ENCODE results near the gene NAA25. TPM values are rescaled to one million over a fixed set of nuclear protein-coding genes. Genes with fewer than 3 reads are reported as not detected.

The NAA25 gene
- total RNA-seq (10 to 100 TPM; 28.2 to 31.8 TPM), polyA plus RNA-seq (ENCODE audit: insufficient read depth, low read depth, low replicate concordance) (15.2 TPM)
- long read RNA-seq, donor 1, partial matches to known transcripts, result 0 of 1 reads
- long read RNA-seq, donor 1, other reads (novel, unspliced or antisense), result 0 of 1 reads
- long read RNA-seq, donor 2, partial matches to known transcripts, result 0 of 1 reads
- long read RNA-seq, donor 2, other reads (novel, unspliced or antisense), result 0 of 1 reads

DNA sequence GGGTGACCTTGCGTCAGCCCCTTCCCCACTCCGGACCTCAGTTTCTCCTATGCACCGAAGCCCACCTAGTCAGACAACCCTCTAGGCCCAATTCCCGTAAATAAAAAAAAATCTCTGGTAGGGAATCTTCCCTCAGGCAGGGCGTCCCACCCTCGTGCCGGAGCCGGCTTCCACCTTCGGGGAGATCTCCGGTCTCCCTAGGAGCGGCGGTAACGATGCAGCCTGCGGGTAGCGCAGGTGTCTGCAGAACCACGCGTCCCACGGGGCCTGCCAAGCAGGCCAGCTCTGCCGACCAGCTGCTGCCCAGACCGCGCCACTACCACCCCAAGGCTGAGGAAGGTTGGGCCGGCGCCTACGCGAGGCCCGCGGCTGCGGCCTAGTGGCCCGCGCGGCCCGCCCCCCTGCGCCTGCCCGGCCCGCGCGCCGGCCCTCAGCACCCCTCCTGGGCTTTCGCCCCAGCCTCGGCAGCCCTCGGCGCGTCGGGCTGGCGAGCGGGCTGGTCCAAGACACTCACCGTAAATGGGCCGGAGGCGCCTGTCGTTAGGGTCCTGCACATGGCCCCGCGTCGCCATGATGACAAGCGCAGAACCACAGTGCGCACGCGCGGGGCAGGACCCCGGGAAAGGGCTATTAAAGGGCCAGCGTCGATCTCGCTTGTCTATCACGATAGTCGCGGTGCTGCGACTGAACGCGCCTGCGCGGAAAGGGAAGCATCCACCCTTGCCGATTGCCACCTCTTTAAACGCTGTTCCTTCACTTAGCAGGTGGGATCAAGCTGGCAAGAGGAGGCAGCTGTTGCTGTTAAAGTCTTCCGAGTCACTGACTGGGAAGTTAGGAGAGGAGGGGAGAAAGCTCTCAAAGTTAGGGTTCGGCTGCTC is at the start of gene NAA25:
Gene NAA25 (minus strand): TSS at position 582 of the 878 bp plus-strand sequence. CDS start 10 bp downstream, at position 572.
- intact Hi-C loops (cut with DNase I; ENCODE audit: low total_unique reads), result no loop called here
- 0 to 1% methylated on average over 20 to 74 of the region's 74 CpGs for WGBS, 2 donors
- Histone ChIP-seq H3K36me3 (ENCODE audit: low read depth, missing control alignments) (no peaks in the 10 kb centered on the region), H3K27me3 (no peaks in the 10 kb centered on the region), H3K4me3 (peak within 1 kb of the TSS; percentile 87 to 92), H3K27ac (peak within 1 kb of the TSS; percentile 92 to 94), H3K9me3 (no peaks in the 10 kb centered on the region), H3K4me1 (peaks cover 13% of the 10 kb centered on the region)
- TF ChIP-seq, protein P1, sequence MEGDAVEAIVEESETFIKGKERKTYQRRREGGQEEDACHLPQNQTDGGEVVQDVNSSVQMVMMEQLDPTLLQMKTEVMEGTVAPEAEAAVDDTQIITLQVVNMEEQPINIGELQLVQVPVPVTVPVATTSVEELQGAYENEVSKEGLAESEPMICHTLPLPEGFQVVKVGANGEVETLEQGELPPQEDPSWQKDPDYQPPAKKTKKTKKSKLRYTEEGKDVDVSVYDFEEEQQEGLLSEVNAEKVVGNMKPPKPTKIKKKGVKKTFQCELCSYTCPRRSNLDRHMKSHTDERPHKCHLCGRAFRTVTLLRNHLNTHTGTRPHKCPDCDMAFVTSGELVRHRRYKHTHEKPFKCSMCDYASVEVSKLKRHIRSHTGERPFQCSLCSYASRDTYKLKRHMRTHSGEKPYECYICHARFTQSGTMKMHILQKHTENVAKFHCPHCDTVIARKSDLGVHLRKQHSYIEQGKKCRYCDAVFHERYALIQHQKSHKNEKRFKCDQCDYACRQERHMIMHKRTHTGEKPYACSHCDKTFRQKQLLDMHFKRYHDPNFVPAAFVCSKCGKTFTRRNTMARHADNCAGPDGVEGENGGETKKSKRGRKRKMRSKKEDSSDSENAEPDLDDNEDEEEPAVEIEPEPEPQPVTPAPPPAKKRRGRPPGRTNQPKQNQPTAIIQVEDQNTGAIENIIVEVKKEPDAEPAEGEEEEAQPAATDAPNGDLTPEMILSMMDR (IDR thresholded peaks at IDR 0.05), result no peak
- TF ChIP-seq POLR2A (IDR thresholded peaks at IDR 0.05), result no peak
- DNase-seq, result peak; percentile 95

DNA sequence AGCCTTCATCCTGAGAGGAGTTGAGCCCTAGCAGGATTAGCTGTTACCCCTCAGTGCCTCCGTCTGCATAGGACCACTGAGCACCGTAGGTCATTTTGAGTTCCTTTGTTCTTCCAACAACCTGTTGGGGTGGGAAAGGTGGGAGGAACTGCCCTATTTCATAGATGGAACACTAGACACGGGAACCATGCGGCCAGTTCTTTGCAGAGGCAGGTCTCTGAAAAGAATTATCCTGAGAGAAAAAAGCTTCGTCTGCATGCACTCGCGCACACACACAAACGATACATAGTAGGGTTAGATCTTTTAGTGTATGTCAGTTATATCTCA is 45.3 kb upstream of the NAA25 start:
- H3K9me3 ChIP-seq, result no peaks in the 10 kb centered on the region
- TF ChIP-seq, protein P1 (IDR thresholded peaks at IDR 0.05), result no peak
- TF ChIP-seq POLR2A (IDR thresholded peaks at IDR 0.05), result no peak

DNA sequence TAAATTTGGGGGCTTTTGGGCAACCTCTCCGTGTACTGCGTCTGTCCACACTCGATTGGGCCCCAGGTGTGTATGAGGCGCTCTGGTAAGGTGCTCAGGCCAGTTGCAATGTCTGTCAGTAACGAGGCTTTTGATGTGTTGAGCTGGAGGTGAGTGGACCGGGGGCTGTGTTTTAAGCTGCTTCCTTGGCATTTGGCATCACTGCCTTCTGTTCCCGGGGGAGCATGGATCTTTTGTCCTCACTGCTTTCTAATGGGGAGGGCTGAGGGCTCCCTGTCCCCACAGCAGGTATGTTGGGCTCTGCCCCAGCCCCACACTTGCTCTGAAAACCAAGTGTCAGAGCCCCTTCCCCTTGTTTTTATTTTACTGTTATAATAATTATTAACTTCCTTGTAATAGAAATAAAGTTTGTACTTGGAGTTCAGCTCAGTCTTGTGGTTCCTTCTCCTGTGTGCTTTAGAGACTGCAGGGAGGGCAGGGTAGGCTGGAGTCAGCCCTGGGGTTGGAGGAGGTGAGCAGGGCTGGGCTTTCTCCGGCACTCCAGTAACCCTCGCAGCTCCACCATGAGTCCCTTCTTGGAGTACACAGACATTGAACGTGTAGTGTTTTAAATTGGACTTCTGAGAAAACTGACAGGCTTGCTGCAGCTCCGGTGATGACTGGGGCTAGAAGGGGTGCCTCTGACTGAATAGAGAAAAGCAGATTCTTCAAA is 44.8 kb upstream of the NAA25 start:
- 80 to 81% methylated on average over 11 of the region's 11 CpGs for WGBS, 2 donors
- Histone ChIP-seq H3K9me3 (no peaks in the 10 kb centered on the region), H3K27me3 (no peaks in the 10 kb centered on the region), H3K27ac (no peak overlapping the region), H3K4me3 (no peak overlapping the region), H3K4me1 (no peaks in the 10 kb centered on the region), H3K36me3 (ENCODE audit: low read depth, missing control alignments) (no peaks in the 10 kb centered on the region)
- TF ChIP-seq, protein P1 (IDR thresholded peaks at IDR 0.05), result no peak
- TF ChIP-seq POLR2A (IDR thresholded peaks at IDR 0.05), result no peak
- DNase-seq, result no peak
- intact Hi-C loops (cut with DNase I; ENCODE audit: low total_unique reads), result no loop called here

More for the DNA sequence above, 45.3 kb upstream of the NAA25 start:
- WGBS, 2 donors, result 88 to 93% methylated on average over 8 of the region's 8 CpGs
- intact Hi-C loops (cut with DNase I; ENCODE audit: low total_unique reads), result no loop called here
- Histone ChIP-seq H3K27me3 (no peaks in the 10 kb centered on the region), H3K4me1 (no peaks in the 10 kb centered on the region), H3K27ac (no peak overlapping the region), H3K4me3 (no peak overlapping the region), H3K36me3 (ENCODE audit: low read depth, missing control alignments) (no peaks in the 10 kb centered on the region)
- DNase-seq, result no peak

DNA sequence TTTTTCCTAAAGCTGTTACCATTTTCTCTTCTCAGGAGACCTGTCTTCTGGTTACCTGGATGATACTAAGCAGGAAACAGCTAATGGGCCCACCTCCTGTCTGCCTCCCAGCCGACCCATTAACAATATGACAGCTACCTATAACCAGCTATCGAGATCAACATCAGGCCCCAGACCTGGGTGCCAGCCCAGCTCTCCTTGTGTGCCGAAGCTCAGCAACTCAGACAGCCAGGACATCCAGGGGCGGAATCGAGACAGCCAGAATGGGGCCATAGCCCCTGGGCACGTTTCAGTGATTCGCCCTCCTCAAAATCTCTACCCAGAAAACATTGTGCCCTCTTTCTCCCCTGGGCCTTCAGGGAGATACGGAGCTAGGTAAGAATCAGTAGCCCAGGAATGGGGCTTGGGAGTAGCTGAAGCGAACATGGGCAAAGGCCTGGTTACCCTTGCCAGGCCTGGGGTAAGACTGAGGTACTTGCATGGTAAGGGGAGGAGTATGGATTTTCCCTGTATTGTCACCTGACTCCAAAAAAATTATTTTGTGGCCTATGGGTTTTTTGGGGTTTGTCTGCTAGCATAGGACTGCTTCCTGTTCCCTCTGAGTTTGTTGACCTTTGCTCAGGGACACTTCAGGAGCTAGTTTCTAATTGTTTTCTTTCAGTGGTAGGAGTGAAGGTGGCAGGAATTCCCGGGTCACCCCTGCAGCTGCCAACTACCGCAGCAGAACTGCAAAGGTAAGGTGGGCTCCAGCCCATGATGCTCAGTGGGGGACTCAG is 43.4 kb upstream of the NAA25 start:
- no peaks in the 10 kb centered on the region for H3K27me3 ChIP-seq
- TF ChIP-seq, protein P1 (IDR thresholded peaks at IDR 0.05), result no peak
- no peak for TF ChIP-seq POLR2A (IDR thresholded peaks at IDR 0.05)
- H3K4me3 ChIP-seq, result no peak overlapping the region
- intact Hi-C loops (cut with DNase I; ENCODE audit: low total_unique reads), result no loop called here
- WGBS, 2 donors, result 94 to 95% methylated on average over 9 to 11 of the region's 11 CpGs
- H3K27ac ChIP-seq, result no peak overlapping the region
- peak; percentile 11 for DNase-seq
- no peaks in the 10 kb centered on the region for H3K36me3 ChIP-seq (ENCODE audit: low read depth, missing control alignments)
- no peaks in the 10 kb centered on the region for H3K4me1 ChIP-seq
- H3K9me3 ChIP-seq, result no peaks in the 10 kb centered on the region
